Memory B cell (primary cell): ENCODE data around the gene PMEPA1.
A peak's percentile ranks its signal among the peaks of the same experiment; 100 is the strongest.

ENCODE experiments used
- ATAC-seq: fragments of 150-1000 bp; cut with Tn5 transposase; 2 replicates; pipeline ENCODE4 v1.10.0; 2021; ENCODE audit warnings: low read depth, mild to moderate bottlenecking, moderate library complexity
- DNase-seq, 2 donors: peaks; one replicate each; pipeline ENCODE4 v3.0.0; 2022; ENCODE audit warnings: low spot score in 2 of 2
- H3K27ac Mint-ChIP-seq: one replicate; pipeline ENCODE4 v1.8.0; 2022; ENCODE audit warnings: mild to moderate bottlenecking, moderate library complexity, mixed read lengths
- H3K27me3 Mint-ChIP-seq: one replicate; pipeline ENCODE4 v1.8.0; 2022; ENCODE audit warnings: mixed read lengths
- H3K36me3 Mint-ChIP-seq: one replicate; pipeline ENCODE4 v1.8.0; 2022; ENCODE audit warnings: mild to moderate bottlenecking, mixed read lengths
- H3K4me1 Mint-ChIP-seq: one replicate; pipeline ENCODE4 v1.8.0; 2022; ENCODE audit warnings: mixed read lengths
- H3K4me3 Mint-ChIP-seq: one replicate; pipeline ENCODE4 v1.8.0; 2022; ENCODE audit warnings: mild to moderate bottlenecking, moderate library complexity, mixed read lengths
- H3K9me3 Mint-ChIP-seq: one replicate; pipeline ENCODE4 v1.8.0; 2022; ENCODE audit warnings: mixed read lengths

The PMEPA1 gene

GRCh38 chr20:57627339-57627738, 82.5 kb downstream of the PMEPA1 start:
- peaks cover 26% of the 10 kb centered on the region for H3K4me1 Mint-ChIP-seq
- peaks cover 12% of the 10 kb centered on the region for H3K36me3 Mint-ChIP-seq
- DNase-seq (no peak), ATAC-seq (no peak)
- no peak overlapping the region for H3K4me3 Mint-ChIP-seq
- H3K9me3 Mint-ChIP-seq = peaks cover 6% of the 10 kb centered on the region
- peak overlapping the region; percentile 96 for H3K27ac Mint-ChIP-seq
- H3K27me3 Mint-ChIP-seq = peaks cover 5% of the 10 kb centered on the region

- DNase-seq (no peak), ATAC-seq (no peak)
- peak overlapping the region; percentile 41 for H3K27ac Mint-ChIP-seq
- no peaks in the 10 kb centered on the region for H3K27me3 Mint-ChIP-seq
- peaks cover 29% of the 10 kb centered on the region for H3K4me1 Mint-ChIP-seq
- peaks cover 6% of the 10 kb centered on the region for H3K9me3 Mint-ChIP-seq
- H3K4me3 Mint-ChIP-seq = no peak overlapping the region
- peaks cover 12% of the 10 kb centered on the region for H3K36me3 Mint-ChIP-seq
Observed at GRCh38 chr20:57625978-57626377, 83.8 kb downstream of the PMEPA1 start.

- DNase-seq = no peak
- Mint-ChIP-seq H3K36me3 (peaks cover 12% of the 10 kb centered on the region), H3K4me3 (no peak overlapping the region), H3K4me1 (peaks cover 32% of the 10 kb centered on the region), H3K27ac (peak overlapping the region; percentile 41), H3K27me3 (no peaks in the 10 kb centered on the region), H3K9me3 (peaks cover 6% of the 10 kb centered on the region)
- no peak for ATAC-seq
Observed at GRCh38 chr20:57625181-57625958, 84.4 kb downstream of the PMEPA1 start.

GRCh38 chr20:57624124-57624523, 85.7 kb downstream of the PMEPA1 start:
- H3K27me3 Mint-ChIP-seq = no peaks in the 10 kb centered on the region
- H3K27ac Mint-ChIP-seq = no peak overlapping the region
- DNase-seq (no peak), ATAC-seq (no peak)
- H3K4me1 Mint-ChIP-seq = peaks cover 28% of the 10 kb centered on the region
- no peak overlapping the region for H3K4me3 Mint-ChIP-seq
- peaks cover 6% of the 10 kb centered on the region for H3K9me3 Mint-ChIP-seq
- peaks cover 10% of the 10 kb centered on the region for H3K36me3 Mint-ChIP-seq

GRCh38 chr20:57622579-57623381, 87.0 kb downstream of the PMEPA1 start:
- Mint-ChIP-seq H3K27me3 (no peaks in the 10 kb centered on the region), H3K27ac (peak overlapping the region; percentile 62), H3K36me3 (peaks cover 10% of the 10 kb centered on the region), H3K4me3 (peak overlapping the region; percentile 50), H3K9me3 (peaks cover 6% of the 10 kb centered on the region), H3K4me1 (peaks cover 33% of the 10 kb centered on the region)
- peak; percentile 59 to 62 for DNase-seq
- no peak for ATAC-seq

GRCh38 chr20:57622201-57622570, 87.6 kb downstream of the PMEPA1 start:
- ATAC-seq (no peak), DNase-seq (no peak)
- Mint-ChIP-seq H3K27me3 (no peaks in the 10 kb centered on the region), H3K4me1 (peaks cover 37% of the 10 kb centered on the region), H3K36me3 (peaks cover 11% of the 10 kb centered on the region), H3K4me3 (peak overlapping the region; percentile 50), H3K27ac (peak overlapping the region; percentile 62), H3K9me3 (peaks cover 6% of the 10 kb centered on the region)

- peak overlapping the region; percentile 88 for H3K4me3 Mint-ChIP-seq
- H3K27me3 Mint-ChIP-seq = no peaks in the 10 kb centered on the region
- DNase-seq (no peak), ATAC-seq (no peak)
- peaks cover 12% of the 10 kb centered on the region for H3K36me3 Mint-ChIP-seq
- H3K9me3 Mint-ChIP-seq = peaks cover 6% of the 10 kb centered on the region
- H3K4me1 Mint-ChIP-seq = peaks cover 40% of the 10 kb centered on the region
- peak overlapping the region; percentile 98 for H3K27ac Mint-ChIP-seq
Observed at GRCh38 chr20:57621421-57622200, 88.2 kb downstream of the PMEPA1 start.

- Mint-ChIP-seq H3K4me1 (peaks cover 40% of the 10 kb centered on the region), H3K27me3 (no peaks in the 10 kb centered on the region), H3K9me3 (peaks cover 6% of the 10 kb centered on the region), H3K36me3 (peaks cover 12% of the 10 kb centered on the region), H3K27ac (peak overlapping the region; percentile 98), H3K4me3 (peak overlapping the region; percentile 88)
- ATAC-seq (peak; percentile 15), DNase-seq (peak in 1 of 2 donors; percentile 44)
Observed at GRCh38 chr20:57620999-57621398, 88.8 kb downstream of the PMEPA1 start.

- Mint-ChIP-seq H3K27me3 (no peaks in the 10 kb centered on the region), H3K36me3 (peaks cover 9% of the 10 kb centered on the region), H3K27ac (peak within 1 kb of the TSS; percentile 98), H3K4me1 (peaks cover 38% of the 10 kb centered on the region), H3K9me3 (peaks cover 4% of the 10 kb centered on the region), H3K4me3 (peak within 1 kb of the TSS; percentile 88)
- peak; percentile 47 for ATAC-seq
- DNase-seq = peak; percentile 62 to 64
Observed at GRCh38 chr20:57620274-57620990, 89.4 kb downstream of the PMEPA1 start, which contains the start of gene ZBP1. TSS of gene ZBP1 (minus strand) at chr20:57620426. CDS start at chr20:57620295, 131 bp downstream.

- Mint-ChIP-seq H3K27ac (peak overlapping the region; percentile 98), H3K4me3 (peak overlapping the region; percentile 88), H3K9me3 (no peaks in the 10 kb centered on the region), H3K4me1 (peaks cover 36% of the 10 kb centered on the region), H3K36me3 (peaks cover 8% of the 10 kb centered on the region), H3K27me3 (no peaks in the 10 kb centered on the region)
- DNase-seq (peak; percentile 57 to 68), ATAC-seq (peak; percentile 68)
Observed at GRCh38 chr20:57619051-57619831, 90.6 kb downstream of the PMEPA1 start.

- Mint-ChIP-seq H3K9me3 (no peaks in the 10 kb centered on the region), H3K27ac (peak overlapping the region; percentile 98), H3K27me3 (no peaks in the 10 kb centered on the region), H3K4me3 (peak overlapping the region; percentile 88), H3K4me1 (peaks cover 36% of the 10 kb centered on the region), H3K36me3 (peaks cover 9% of the 10 kb centered on the region)
- ATAC-seq (no peak), DNase-seq (no peak)
Observed at GRCh38 chr20:57618764-57619050, 91.1 kb downstream of the PMEPA1 start.

GRCh38 chr20:57618091-57618763, 91.6 kb downstream of the PMEPA1 start:
- peaks cover 36% of the 10 kb centered on the region for H3K4me1 Mint-ChIP-seq
- ATAC-seq = no peak
- H3K27ac Mint-ChIP-seq = peak overlapping the region; percentile 98
- H3K36me3 Mint-ChIP-seq = peaks cover 10% of the 10 kb centered on the region
- no peaks in the 10 kb centered on the region for H3K27me3 Mint-ChIP-seq
- H3K4me3 Mint-ChIP-seq = peak overlapping the region; percentile 88
- H3K9me3 Mint-ChIP-seq = no peaks in the 10 kb centered on the region
- no peak for DNase-seq
